ENCODE measurements around the gene FBH1.
"Not testable (repeated sequence)": the region's sequence is repeated elsewhere in the genome, so short reads cannot be mapped to it uniquely, and the experiment has no call there.

Gene FBH1

GRCh38 chr10:5904227-5904626, 14.2 kb downstream of the FBH1 start:
- DNase-seq = no peak

DNA sequence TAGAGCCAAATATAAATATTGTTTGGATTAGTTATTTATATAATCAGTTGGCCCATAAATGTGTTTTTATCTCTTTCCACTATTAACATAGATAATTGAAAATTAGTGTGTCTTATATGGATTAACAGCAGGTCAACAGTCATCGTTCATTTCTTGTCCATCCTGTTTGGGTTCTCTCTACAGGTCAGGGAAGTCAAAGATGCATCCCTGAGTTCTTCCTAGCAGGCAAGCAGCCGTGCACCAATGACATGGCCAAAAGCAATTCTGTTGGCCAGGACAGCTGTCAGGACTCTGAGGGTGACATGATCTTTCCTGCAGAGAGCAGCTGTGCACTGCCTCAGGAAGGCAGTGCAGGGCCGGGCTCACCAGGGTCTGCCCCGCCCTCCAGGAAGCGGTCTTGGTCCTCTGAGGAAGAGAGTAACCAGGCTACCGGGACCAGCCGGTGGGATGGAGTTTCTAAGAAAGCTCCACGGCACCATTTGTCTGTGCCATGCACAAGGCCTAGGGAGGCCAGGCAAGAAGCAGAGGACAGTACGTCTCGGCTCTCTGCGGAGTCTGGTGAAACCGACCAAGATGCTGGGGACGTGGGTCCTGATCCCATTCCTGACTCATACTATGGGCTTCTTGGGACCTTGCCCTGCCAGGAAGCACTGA, 15.9 kb downstream of the FBH1 start:
- no peak for DNase-seq

DNA sequence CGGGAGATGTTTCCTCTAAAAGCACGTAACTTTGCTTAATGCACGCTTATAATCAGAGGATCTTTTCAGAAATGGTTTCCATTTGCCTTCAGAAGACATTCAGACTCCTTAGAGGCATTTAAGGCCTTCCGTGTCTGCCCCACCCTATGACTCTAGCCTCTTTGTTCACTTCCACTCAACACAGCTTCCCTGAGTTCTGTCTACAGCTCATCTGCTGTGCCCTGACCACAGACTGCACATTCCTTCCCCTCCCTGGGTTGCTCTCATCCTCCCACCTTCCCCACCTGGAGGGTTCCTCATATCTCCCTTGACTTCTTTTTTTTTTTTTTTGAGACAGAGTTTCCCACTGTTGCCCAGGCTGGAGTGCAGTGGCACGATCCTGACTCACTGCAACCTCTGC, 16.6 kb downstream of the FBH1 start:
- no peak for DNase-seq

DNA sequence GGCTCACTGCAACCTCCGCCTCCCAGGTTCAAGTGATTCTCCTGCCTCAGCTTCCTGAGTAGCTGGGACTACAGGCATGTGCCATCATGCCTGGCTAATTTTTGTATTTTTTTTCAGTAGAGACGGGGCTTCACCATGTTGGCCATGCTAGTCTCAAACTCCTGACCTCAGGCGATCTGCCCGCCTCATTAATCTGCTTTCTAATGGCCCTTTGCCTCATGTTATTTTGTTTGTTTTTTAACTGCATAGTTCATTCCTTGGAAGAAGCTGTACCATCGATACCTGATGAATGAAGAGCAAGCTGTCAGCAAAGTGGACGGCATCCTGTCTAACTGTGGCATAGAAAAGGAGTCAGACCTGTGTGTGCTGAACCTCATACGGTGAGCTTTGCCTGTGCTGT, 18.6 kb downstream of the FBH1 start:
- not testable (repeated sequence) for DNase-seq

GRCh38 chr10:5910323-5911100, 20.5 kb downstream of the FBH1 start:
- no peak for DNase-seq

GRCh38 chr10:5911670-5912069, 21.6 kb downstream of the FBH1 start:
- DNase-seq = no peak

DNA sequence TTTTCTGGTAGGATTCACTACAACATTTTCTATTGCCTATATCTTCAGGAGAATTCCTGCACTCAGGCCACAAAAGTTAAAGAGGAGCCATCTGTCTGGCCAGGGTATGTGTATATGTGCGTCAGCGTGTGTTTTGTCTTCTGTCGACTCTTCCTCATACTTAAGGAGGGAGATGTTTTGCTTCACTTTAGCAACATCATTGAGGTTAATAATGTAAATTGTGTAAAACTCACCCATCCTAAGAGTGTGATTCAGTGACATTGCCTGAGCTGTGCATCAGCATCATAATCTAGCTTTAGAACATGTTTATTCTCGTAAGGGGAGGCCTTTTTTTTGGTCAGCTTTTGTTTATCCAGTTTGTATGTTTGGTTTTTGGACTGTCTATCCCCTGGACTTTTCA, 23.7 kb downstream of the FBH1 start:
- DNase-seq = no peak

- no peak for DNase-seq
Measured at GRCh38 chr10:5915451-5915850, 25.4 kb downstream of the FBH1 start.

- no peak for DNase-seq
Measured at GRCh38 chr10:5917305-5917704, 27.3 kb downstream of the FBH1 start.

- no peak for DNase-seq
Measured at GRCh38 chr10:5918763-5919162, 28.7 kb downstream of the FBH1 start.

DNA sequence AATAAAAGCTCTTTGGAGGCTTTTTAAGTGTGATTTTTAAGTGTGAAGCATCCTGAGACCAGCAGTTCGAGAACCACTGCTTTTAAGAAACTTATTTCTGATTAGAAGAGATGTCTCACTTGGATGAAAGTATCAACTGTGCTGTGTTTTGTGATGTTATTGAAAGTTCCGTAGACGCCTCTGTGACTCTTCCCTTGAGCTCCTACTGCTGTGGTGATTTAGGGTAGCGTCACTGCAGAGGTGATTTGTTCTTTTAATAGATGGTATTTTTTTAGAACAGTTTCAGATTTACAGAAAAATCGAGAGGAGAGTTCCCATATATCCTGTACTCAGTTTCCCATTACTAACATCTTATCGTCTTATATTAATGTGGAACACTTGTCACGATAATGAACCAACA, 29.5 kb downstream of the FBH1 start:
- DNase-seq = no peak

DNA sequence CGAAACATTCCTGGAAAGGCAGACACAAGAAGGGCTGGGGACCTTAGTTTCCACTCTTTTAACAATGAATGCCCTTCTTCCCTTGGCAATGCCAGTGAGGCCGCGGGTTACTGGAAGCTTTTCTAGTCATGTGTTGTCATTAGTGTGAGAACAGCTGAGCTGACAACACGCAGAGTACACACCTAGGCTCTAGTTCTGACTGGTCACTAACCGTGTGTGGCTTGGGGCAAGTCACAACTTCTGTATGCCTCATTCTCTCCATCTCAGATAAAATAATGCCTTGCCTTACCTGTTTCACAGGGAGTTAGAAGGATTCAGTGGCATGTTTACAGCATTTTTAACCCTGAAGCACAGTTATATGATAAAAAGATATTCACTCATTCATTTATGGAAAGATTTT, 31.7 kb downstream of the FBH1 start:
- no peak for DNase-seq

- no peak for DNase-seq
Measured at GRCh38 chr10:5924889-5925288, 34.8 kb downstream of the FBH1 start.

GRCh38 chr10:5927306-5927705, 37.3 kb downstream of the FBH1 start:
- no peak for DNase-seq

GRCh38 chr10:5929442-5929841, 39.4 kb downstream of the FBH1 start:
- no peak for DNase-seq

DNA sequence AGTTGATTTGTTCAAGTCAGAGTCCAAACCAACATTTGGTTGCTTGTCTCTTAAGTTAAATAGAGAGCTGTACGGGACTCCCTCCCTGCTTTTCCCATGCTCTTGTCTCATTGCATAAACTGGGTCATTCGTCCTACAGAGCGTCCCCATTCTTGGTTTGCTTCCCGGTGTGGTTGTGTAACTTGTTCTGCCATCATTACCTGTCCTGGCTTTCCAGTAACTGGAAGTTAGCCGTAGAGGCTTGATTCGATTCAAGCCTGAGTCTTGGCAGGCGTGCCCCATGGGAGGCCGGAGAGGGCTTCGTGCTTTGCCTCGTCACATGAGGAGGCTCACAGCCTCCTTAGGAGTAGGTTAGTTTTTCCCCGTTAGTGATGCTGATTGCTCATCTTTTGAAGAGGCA, 40.2 kb downstream of the FBH1 start:
- no peak for DNase-seq

- no peak for DNase-seq
Measured at GRCh38 chr10:5932345-5932744, 42.3 kb downstream of the FBH1 start.

- no peak for DNase-seq
Measured at GRCh38 chr10:5933909-5934546, 44.0 kb downstream of the FBH1 start.

DNA sequence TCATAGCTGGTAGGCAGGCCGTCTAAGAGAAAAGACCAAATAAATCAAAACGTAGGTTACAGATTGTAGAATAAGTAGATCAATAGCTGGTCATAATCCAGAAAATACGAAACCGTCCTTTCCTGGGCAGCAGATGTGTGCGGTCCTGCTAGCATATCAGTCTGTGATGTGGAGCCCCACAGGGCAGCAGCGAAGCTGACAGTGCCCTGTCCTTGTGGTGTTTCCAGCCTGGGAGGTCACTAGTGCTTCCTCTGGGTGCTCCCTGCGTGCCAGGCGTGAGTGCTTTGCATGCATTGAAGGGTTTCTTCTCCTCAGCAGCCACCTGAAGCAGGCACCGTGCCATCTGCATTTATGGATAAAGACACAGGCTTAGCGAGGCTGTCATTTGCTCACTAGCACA, 45.6 kb downstream of the FBH1 start:
- no peak for DNase-seq

GRCh38 chr10:5937016-5937415, 47.0 kb downstream of the FBH1 start:
- no peak for DNase-seq

GRCh38 chr10:5938291-5938690, 48.2 kb downstream of the FBH1 start:
- DNase-seq = no peak

DNA sequence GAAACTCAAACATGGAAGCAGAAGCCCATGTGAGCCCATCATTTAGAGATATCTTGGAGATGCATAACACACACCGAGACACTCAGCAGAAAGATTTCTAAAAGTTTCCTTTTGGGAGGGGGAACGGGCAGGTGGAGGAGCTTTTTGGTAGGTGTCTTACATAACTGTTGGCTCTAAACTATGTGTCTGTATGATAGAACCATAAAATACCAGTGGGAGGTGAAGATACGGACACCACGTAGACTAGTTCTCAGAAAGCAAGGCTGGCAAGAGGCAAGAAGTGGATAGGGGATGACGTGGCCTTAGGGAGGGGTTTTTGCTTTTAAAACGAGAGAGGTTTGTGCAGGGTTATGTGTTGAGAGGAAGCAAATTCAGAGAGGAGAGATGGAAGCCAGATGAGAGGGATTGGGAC, 50.8 kb downstream of the FBH1 start:
- no peak for DNase-seq

GRCh38 chr10:5941579-5941978, 51.5 kb downstream of the FBH1 start:
- no peak for DNase-seq

GRCh38 chr10:5942001-5942400, 52.0 kb downstream of the FBH1 start:
- no peak for DNase-seq

Measured in NCI-H1436 treated with DMSO at 0.1 percent for 48 hours (cell line).